Hippocampal formation (tissue), 2 donors: ENCODE results near the gene NT5C3B.
"Not testable (repeated sequence)": the region's sequence is repeated elsewhere in the genome, so short reads cannot be mapped to it uniquely, and the experiment has no call there.

Experiments
- DNase-seq, 2 donors: peaks; one replicate each; lab custom pipeline; 2025; lab: John Stamatoyannopoulos, UW

Gene NT5C3B

DNA sequence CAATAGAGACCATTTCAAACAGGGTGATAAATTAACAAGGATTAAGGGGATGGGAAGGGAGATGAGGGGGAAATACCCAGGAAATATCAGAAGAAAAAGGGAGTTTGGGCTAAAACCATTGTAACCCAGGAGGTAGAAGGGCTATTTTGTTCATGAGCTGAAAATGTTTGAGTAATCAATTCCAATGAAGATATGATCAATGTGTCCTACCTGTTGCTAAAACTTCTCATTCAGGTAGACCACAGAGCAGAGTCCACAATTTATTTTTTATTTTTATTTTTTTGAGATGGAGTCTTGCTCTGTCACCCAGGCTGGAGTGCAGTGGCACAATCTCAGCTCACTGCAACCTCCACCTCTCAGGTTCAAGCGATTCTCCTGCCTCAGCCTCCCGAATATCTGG, 3.4 kb upstream of the NT5C3B start:
- not testable (repeated sequence) for DNase-seq

- DNase-seq = no peak
These were observed 1.9 kb upstream of the NT5C3B start, which contains the start of gene KLHL10 for GRCh38 chr17:41837761-41838538. Gene KLHL10 (plus strand): TSS chr17:41837825. CDS start chr17:41837933, 108 bp downstream.

DNA sequence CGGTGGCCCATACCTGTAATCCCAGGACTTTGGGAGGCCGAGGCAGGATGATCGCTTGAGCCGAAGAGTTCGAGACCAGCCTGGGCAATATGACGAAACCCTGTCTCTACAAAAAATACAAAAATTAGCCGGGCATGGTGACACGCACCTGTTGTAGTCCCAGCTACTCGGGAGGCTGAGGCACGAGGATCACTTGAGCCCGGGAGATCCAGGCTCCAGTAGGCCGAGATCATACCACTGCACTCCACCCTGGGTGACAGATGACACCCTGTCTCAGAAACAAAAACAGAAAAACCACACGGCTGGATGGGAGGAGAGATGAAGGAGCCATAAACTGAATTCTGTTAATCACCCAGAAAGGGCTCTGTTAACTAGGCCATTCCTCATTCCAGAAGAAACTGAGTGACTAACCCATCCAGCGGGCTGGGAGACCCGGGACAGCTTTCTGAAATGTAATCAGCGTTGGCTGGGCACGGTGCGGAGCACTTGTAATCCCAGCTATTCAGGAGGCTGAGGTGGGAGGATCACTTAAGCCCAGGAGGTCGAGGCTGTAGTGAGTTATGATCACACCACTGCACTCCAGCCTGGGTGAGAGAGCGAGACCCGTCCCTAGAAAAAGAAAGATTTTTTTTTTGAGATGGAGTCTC, 641 bp upstream of the NT5C3B start:
- no peak for DNase-seq

DNA sequence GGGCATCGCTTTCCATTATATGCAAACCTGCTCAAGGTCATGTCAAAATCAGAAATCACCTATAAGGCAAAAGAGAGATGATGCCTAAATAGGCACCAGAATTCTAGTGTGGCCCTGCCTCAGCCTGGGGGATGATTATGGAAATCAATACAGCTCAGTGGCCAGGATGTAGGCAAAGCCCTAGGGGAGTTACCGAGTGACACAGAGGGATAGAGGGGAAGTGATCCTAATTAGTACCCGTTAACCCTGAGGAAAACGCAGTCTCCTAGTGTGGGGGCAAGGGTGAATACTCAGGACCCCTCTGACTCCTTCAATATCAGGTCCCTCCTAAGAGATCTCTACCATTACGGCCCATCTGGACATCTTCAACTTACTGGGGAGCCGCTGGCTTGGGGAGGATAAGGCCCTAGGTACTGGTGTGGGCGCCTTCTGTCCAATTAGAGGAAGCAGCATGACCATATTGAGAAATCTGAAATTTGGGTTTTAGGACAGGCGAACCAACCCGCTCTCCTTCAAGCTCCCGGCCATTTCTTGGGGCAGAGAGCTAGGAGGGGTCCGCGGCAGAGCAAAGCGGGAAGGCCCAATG, 725 bp downstream of the NT5C3B start:
- no peak for DNase-seq

DNA sequence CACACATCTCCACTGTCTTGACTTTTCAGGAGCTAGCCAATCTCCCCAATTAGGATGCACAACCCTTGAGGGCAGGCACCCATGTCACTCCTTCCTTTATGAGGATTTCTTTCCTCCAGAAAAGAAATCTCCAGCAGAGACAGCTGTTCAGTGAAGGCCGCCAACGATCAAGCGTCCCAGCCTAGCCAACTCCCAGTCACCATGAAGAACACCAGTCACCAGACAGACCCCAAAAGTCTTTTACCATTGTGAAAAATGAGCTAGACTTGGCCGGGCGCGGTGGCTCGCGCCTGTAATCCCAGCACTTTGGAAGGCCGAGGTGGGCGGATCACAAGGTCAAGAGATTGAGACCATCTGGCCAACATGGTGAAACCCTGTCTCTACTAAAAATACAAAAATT, 6.1 kb downstream of the NT5C3B start:
- not testable (repeated sequence) for DNase-seq

DNA sequence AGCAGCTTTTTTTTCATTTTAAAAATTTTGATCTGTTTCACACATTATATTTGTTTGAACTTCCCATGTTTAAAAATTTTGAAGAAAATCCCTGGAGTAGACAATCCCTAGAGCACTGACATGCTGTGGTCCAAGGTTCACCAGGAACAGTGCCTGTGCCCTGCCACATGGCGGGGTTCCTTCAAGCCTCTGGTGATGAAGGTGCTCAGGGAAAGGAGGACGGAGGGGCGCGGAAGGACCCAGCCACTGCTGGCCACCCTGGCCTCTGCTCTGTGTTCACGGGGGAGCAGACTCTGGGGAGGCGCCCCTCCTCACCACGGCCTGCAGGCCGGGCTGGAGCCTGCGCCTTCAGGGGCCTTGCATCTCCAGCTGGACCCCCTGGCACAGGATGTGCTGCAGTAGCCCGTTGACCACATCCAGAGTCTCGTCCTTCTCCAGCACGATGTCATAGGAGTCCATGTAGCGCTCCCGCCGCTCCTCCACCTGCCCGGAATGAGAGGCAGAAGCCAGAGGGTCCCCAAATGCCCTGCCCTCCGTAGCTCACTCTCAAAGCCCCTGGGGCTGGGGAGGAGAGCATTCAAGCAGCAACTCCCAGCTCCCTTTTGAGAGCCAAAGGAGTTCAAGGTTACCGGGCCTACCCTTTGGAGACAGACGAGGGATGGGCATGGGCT, 10.7 kb downstream of the NT5C3B start:
- no peak for DNase-seq

GRCh38 chr17:41824086-41824485, 11.9 kb downstream of the NT5C3B start:
- DNase-seq = no peak

DNA sequence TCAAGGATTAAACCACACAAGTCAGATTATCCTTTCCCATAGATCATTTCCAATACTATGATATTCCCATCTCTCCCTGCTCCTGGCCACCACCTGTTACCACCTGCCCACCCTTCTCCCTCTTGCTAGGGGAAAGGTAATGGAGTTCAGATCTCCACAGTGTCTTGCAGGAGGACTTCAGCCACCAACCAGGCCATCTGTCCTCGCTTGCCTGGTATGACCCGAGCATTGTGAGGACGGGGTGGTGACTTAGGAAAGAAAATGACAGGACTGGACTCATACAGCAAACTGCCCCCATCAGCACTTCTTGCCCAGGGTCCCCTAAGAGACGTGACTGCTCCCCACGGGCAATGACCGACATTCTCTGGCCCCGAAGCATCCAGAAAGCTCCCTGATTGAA, 12.5 kb downstream of the NT5C3B start:
- DNase-seq = no peak

- no peak for DNase-seq
These were observed 12.9 kb downstream of the NT5C3B start for GRCh38 chr17:41823141-41823524.

DNA sequence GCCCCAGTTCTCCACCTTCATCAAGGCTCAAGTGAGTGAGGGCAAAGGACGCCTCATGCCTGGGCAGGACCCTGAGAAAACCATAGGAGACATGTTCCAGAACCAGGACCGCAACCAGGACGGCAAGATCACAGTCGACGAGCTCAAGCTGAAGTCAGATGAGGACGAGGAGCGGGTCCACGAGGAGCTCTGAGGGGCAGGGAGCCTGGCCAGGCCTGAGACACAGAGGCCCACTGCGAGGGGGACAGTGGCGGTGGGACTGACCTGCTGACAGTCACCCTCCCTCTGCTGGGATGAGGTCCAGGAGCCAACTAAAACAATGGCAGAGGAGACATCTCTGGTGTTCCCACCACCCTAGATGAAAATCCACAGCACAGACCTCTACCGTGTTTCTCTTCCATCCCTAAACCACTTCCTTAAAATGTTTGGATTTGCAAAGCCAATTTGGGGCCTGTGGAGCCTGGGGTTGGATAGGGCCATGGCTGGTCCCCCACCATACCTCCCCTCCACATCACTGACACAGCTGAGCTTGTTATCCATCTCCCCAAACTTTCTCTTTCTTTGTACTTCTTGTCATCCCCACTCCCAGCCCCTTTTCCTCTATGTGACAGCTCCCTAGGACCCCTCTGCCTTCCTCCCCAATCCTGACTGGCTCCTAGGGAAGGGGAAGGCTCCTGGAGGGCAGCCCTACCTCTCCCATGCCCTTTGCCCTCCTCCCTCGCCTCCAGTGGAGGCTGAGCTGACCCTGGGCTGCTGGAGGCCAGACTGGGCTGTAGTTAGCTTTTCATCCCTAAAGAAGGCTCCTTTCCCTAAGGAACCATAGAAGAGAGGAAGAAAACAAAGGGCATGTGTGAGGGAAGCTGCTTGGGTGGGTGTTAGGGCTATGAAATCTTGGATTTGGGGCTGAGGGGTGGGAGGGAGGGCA, 13.6 kb downstream of the NT5C3B start:
- no peak for DNase-seq

DNA sequence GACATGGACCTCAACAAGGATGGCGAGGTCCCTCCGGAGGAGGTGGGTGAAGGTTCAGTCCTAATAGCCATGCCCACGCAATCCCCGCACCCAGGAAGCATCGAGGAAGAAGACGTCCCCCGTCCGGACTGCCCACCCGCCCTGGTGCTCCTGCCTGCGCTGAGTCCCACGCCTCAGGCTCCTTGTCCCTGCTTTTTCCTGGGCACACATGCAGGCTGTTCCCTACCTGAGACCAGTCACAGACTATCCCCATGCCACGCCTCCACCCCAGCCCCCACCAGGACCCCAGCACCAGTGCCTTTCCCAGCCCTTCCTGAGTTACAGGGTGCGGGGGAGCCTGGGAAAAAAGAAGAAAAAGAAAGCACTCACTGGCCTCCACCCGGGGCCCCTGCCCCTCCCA, 14.3 kb downstream of the NT5C3B start:
- DNase-seq = no peak

DNA sequence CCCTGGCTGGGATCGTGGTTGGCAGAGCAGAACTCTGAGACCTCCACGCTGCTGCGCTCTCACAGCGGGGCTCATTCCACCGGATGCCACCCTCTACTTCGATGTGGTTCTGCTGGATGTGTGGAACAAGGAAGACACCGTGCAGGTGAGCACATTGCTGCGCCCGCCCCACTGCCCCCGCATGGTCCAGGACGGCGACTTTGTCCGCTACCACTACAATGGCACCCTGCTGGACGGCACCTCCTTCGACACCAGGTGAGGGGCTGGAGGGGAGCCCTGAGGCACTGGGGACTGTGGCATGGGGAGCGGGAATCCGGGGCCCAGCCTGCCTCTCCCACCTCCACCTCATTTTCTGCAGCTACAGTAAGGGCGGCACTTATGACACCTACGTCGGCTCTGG, 18.0 kb downstream of the NT5C3B start:
- DNase-seq = no peak

DNA sequence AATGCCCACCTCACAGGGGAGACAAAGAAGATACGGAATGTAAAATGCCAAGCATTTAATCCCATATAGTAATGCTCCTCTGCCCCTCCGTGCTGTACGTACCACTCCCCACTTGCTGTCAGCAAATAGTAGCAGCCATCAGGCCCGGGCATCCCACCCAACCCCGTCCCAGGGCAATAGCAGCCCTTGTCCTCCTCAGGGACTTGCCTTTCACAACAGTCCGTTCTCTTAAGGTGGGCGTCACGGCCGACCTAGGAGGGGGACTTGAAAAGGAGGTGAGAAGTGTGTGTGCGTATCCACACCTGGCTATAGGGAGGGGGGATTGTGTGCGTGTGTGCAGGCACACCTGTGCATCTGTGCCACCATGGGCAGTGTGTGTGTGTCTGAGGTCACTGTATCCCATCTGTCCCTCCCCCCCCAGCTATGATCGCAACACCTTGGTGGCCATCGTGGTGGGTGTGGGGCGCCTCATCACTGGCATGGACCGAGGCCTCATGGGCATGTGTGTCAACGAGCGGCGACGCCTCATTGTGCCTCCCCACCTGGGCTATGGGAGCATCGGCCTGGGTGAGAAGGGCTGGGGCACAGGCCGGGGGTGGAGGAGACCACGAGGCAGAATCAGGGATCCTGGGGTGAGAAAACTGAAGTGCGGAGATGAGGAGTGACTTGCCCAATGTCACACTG, 19.3 kb downstream of the NT5C3B start:
- no peak for DNase-seq

DNA sequence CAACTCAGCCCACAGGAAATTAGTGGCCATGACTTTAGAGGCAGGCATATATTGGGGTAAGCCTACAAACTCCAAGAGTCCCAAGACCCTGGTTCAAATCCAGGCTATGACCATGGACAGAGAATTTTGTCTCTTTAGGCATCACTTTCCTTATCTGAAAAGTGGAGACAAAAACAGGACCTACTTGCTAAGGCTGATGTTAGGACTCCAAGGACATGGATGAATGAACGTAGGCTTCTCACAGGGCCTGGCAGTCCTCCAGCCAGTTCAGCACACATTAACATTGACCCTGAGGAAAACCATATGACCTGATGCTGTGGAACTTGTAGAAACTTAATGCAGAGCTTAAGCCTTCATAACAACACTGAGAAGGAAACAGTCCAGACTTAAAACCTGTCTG, 21.8 kb downstream of the NT5C3B start:
- no peak for DNase-seq

GRCh38 chr17:41813699-41814124, 22.3 kb downstream of the NT5C3B start:
- no peak for DNase-seq

DNA sequence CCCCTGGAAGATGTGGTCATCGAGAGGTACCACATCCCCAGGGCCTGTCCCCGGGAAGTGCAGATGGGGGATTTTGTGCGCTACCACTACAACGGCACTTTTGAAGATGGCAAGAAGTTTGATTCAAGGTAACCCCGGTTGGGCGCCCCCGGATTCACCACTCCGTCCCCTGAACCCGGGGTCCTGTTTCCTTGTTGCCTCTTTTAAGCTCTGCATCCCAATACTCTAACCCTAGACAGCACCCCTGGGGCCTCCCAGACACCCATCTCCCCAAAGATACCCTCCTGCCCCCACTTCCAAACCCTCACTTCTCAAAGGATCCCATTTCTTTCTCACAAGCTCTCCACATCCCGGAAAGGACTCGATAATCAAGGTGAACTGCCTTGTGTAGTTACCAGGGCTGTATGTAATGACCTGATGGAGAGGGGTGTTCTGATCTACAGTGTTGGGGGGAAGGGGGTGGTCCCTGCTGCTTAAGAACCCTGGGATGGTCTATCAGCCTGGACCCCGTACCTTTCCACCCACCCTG, 22.8 kb downstream of the NT5C3B start:
- DNase-seq = no peak

GRCh38 chr17:41812381-41813151, 23.5 kb downstream of the NT5C3B start, which contains the start of gene FKBP10:
Gene FKBP10 (plus strand): TSS chr17:41813004. CDS start chr17:41813035, 31 bp downstream.
- peak; percentile 14 to 43 for DNase-seq

DNA sequence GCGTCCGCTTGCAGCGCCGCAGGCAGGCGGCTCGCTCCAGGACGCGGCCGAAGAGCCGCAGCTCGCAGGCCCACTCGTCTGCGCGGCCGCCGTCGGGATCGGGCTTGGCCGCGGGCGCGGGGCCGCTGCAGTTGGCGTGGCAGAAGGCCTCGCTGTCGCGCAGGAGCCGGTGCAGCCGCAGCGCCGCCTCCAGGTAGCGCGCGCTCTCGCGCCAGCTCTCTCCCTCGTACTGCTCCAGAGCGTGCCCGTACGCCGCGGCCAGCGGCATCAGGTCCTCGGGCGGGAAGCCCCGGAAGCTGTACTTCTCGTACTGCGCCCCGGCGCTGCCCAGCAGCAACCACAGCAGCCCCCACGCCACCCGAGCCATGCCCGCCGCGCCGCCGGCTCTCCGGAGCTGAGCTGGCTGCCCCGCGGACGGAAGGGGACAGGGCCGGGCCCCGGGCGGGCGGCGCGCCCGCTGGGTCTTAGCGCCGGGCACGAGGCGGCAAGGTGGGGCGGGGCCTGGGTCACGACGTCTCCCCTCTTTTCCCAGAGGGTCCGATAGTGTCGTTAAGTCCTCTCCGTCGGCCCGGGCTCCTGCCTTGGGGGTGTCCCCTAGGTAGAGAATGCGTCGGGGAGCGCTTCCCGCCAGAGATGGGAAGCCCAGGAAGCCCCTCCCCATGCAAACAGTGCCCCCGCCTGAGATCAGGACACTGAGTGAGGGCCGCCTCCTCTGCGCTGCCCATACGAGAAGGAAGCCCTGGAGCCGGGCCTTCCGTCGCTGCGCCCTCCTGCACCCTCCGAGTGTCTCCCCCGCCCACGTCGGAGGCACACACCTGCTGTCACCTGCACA, 24.3 kb downstream of the NT5C3B start, which contains the start of gene P3H4:
P3H4 (minus strand) TSS at position 401 of the 832 bp plus-strand sequence; CDS start at position 367, 34 bp downstream.
- peak; percentile 31 to 61 for DNase-seq
